A549 (cell line): ENCODE measurements around the gene TTC28.

ENCODE experiments used
- EP300 ChIP-seq, 2 experiments: fragments of >200 bp; sonication (Bioruptor Twin); formaldehyde crosslinking; IDR thresholded peaks; 2 replicates in 1 of 2; 3 replicates in 1 of 2; pipeline ENCODE4 v1.6.1; 2016 to 2017
- ESRRA ChIP-seq: fragments of 150-350 bp; IDR thresholded peaks from 2 replicates; pipeline ENCODE4 v1.6.1; 2014; ENCODE audit warnings: mild to moderate bottlenecking, low read length, borderline replicate concordance
- KDM1A ChIP-seq: fragments of 200-600 bp; sonication (generic); IDR thresholded peaks from 2 replicates; pipeline ENCODE4 v1.6.1; 2016; ENCODE audit warnings: low read depth, mild to moderate bottlenecking
- NFE2L2 ChIP-seq: fragments of 150-350 bp; conservative IDR thresholded peaks from 2 replicates; pipeline ENCODE4 v1.6.1; 2014; ENCODE audit warnings: low read length
- PHF8 ChIP-seq: fragments of 200-600 bp; sonication (generic); IDR thresholded peaks from 2 replicates; pipeline ENCODE4 v1.6.1; 2016; ENCODE audit warnings: low read depth, mild to moderate bottlenecking, antibody characterized with exemption, moderate library complexity, borderline replicate concordance
- POLR2A ChIP-seq: IDR thresholded peaks from 2 replicates; pipeline ENCODE4 v1.6.1; 2012; ENCODE audit warnings: mild to moderate bottlenecking, low read length
- RCOR1 ChIP-seq: fragments of 150-350 bp; IDR thresholded peaks from 2 replicates; pipeline ENCODE4 v1.6.1; 2014; ENCODE audit warnings: antibody characterized with exemption, low read length, low read depth
- RNF2 ChIP-seq: fragments of 200-600 bp; sonication (generic); IDR thresholded peaks from 2 replicates; pipeline ENCODE4 v1.6.1; 2016; ENCODE audit warnings: low read depth, mild to moderate bottlenecking, antibody characterized with exemption, moderate library complexity, borderline replicate concordance
- SREBF2 ChIP-seq: fragments of 450-650 bp; IDR thresholded peaks from 2 replicates; pipeline ENCODE4 v1.6.1; 2014; ENCODE audit warnings: mild to moderate bottlenecking, moderate library complexity
- TF ChIP-seq, protein P1 (sequence below): fragments of >200 bp; sonication (Bioruptor Twin); formaldehyde crosslinking; IDR thresholded peaks from 3 replicates; pipeline ENCODE4 v1.5.1; 2016
- TF ChIP-seq, protein P2 (sequence below): fragments of 200-600 bp; sonication (generic); IDR thresholded peaks from 2 replicates; pipeline ENCODE4 v1.6.1; 2016; ENCODE audit warnings: antibody characterized with exemption, mild to moderate bottlenecking, moderate library complexity

DNA sequence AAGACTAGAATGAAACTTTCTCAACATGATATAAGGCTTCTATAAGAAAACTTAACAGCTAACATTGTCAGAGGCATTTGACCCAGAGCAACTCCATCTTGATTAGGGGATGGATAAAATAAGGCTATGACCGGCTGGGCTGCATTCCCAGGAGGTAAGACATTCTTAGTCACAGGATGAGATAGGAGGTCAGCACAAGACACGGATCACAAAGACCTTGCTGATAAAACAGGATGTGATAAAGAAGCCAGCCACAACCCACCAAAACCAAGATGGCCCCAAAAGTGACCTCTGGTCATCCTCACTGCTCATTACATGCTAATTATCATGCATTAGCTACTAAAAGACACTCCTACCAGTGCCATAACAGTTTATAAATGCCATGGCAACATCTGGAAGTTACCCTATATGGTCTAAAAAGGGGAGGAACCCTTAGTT, 135.2 kb downstream of the TTC28 start:
- TF ChIP-seq PHF8, result no peak
- no peak for TF ChIP-seq EP300 (IDR thresholded peaks at IDR 0.05)
- TF ChIP-seq, protein P1, sequence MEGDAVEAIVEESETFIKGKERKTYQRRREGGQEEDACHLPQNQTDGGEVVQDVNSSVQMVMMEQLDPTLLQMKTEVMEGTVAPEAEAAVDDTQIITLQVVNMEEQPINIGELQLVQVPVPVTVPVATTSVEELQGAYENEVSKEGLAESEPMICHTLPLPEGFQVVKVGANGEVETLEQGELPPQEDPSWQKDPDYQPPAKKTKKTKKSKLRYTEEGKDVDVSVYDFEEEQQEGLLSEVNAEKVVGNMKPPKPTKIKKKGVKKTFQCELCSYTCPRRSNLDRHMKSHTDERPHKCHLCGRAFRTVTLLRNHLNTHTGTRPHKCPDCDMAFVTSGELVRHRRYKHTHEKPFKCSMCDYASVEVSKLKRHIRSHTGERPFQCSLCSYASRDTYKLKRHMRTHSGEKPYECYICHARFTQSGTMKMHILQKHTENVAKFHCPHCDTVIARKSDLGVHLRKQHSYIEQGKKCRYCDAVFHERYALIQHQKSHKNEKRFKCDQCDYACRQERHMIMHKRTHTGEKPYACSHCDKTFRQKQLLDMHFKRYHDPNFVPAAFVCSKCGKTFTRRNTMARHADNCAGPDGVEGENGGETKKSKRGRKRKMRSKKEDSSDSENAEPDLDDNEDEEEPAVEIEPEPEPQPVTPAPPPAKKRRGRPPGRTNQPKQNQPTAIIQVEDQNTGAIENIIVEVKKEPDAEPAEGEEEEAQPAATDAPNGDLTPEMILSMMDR, result no peak
- no peak for TF ChIP-seq ESRRA
- no peak for TF ChIP-seq RNF2
- no peak for TF ChIP-seq SREBF2
- no peak for TF ChIP-seq KDM1A
- TF ChIP-seq POLR2A, result no peak
- no peak for TF ChIP-seq RCOR1
- TF ChIP-seq, protein P2, sequence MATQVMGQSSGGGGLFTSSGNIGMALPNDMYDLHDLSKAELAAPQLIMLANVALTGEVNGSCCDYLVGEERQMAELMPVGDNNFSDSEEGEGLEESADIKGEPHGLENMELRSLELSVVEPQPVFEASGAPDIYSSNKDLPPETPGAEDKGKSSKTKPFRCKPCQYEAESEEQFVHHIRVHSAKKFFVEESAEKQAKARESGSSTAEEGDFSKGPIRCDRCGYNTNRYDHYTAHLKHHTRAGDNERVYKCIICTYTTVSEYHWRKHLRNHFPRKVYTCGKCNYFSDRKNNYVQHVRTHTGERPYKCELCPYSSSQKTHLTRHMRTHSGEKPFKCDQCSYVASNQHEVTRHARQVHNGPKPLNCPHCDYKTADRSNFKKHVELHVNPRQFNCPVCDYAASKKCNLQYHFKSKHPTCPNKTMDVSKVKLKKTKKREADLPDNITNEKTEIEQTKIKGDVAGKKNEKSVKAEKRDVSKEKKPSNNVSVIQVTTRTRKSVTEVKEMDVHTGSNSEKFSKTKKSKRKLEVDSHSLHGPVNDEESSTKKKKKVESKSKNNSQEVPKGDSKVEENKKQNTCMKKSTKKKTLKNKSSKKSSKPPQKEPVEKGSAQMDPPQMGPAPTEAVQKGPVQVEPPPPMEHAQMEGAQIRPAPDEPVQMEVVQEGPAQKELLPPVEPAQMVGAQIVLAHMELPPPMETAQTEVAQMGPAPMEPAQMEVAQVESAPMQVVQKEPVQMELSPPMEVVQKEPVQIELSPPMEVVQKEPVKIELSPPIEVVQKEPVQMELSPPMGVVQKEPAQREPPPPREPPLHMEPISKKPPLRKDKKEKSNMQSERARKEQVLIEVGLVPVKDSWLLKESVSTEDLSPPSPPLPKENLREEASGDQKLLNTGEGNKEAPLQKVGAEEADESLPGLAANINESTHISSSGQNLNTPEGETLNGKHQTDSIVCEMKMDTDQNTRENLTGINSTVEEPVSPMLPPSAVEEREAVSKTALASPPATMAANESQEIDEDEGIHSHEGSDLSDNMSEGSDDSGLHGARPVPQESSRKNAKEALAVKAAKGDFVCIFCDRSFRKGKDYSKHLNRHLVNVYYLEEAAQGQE, result no peak
- TF ChIP-seq NFE2L2, result no peak
